ENCODE measurements around the gene SDC4. TPM values are rescaled to one million over a fixed set of nuclear protein-coding genes. Genes with fewer than 3 reads are reported as not detected.

Gene SDC4
- total and polyA plus RNA-seq, 10 donors, result 10.4 to 56.1 (median 29.6) TPM

DNA sequence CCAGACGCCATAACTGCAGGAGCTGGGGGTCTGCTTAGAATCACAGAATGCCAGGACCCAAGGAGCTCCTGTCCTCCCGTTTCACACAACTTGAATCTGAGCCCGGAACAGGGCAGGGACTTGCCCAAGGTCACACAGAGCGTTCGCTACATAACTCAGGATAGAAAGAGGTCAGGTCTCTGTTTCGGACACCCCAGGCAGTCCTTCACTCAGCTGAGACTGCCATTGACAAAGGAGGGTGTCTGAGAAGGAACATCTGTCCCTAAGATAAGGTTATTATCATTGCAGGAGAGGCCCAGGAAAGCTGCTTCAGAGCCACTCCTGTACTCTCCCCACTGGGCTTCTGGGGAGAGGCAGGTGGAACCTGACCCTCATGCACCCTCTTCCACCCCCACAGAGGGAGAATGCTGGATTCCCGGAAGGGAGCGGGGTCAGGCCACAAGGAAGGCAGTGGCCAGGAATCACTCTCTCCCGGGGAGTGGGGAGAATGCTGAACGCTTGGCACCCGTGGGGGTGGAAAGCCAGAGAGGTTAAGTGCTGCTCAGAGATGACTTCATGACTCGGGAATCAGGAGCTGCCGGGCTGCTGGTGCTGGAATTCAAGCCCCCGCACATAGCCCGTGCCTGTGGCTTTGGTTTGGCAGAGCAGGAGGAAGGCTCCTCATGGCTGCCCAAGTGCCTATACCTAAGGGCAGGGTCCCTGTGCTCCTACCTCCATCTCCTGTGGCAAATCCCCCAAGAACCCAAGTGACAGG, 10.7 kb downstream of the SDC4 start:
- intact Hi-C loops (cut with DNase I; ENCODE audit: low total_unique reads), result no loop called here
- no peaks in the 10 kb centered on the region for H3K27me3 ChIP-seq (replicated peaks in 1 of 7)
- peaks cover 0 to 59% (median 16%) of the 10 kb centered on the region in 6 donors for H3K4me1 ChIP-seq
- no peak for DNase-seq
- no peak for TF ChIP-seq POLR2A (IDR thresholded peaks at IDR 0.05)
- TF ChIP-seq, protein P1, sequence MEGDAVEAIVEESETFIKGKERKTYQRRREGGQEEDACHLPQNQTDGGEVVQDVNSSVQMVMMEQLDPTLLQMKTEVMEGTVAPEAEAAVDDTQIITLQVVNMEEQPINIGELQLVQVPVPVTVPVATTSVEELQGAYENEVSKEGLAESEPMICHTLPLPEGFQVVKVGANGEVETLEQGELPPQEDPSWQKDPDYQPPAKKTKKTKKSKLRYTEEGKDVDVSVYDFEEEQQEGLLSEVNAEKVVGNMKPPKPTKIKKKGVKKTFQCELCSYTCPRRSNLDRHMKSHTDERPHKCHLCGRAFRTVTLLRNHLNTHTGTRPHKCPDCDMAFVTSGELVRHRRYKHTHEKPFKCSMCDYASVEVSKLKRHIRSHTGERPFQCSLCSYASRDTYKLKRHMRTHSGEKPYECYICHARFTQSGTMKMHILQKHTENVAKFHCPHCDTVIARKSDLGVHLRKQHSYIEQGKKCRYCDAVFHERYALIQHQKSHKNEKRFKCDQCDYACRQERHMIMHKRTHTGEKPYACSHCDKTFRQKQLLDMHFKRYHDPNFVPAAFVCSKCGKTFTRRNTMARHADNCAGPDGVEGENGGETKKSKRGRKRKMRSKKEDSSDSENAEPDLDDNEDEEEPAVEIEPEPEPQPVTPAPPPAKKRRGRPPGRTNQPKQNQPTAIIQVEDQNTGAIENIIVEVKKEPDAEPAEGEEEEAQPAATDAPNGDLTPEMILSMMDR (IDR thresholded peaks at IDR 0.05 in 8 of 11, conservative IDR thresholded peaks at IDR 0.05 in 3 of 11), result no peak
- peak; percentile 77 to 81 (median 78) for TF ChIP-seq POLR2AphosphoS5 (IDR thresholded peaks at IDR 0.05)
- H3K4me3 ChIP-seq, result no peak overlapping the region
- H3K36me3 ChIP-seq, result peaks cover 0 to 35% (median 0%) of the 10 kb centered on the region in 6 donors
- no peaks in the 10 kb centered on the region for H3K9me3 ChIP-seq
- WGBS, 5 donors, result 54 to 70% (median 61%) methylated on average over 15 of the region's 15 CpGs
- H3K27ac ChIP-seq, result peak overlapping the region in 7 of 8 donors; percentile 17 to 73 (median 63)

DNA sequence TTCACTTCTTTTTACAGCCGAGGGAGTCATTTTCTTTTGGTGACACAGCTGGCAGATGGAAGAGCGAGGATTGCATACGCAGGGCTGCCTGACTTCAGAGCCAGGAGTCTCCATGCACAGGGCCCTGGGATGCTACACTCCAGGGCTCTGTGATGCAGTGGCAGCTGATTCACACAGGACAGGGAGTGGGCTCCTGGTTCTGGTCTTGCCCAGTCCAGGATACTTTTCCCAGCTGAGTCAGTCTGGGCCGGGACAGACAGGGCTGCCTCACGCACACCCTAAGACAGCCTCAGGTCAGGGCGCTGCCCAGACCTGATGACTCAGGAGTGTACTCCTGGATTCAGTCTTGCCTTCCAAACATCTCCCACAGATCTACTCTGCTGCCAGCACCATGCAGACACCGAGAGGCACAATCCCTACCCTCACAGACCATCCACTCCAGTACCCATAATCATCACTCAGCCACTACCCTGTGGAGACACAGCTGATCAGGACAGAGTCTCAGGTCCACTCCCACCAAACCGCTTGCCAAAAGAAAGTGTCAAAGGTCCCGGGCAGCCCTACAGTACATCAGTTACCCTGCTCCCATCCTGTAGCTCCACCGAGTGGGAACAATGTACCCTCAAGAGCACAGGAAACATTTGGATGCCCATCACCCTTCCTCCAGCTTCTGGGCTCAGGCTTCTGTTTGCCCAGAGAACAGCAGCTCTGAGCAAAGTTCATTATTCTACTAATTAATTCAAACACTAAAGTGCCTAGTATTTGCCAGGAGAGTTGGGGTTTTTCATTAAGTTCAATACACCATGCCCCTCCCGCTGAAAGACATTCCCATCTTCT, 11.5 kb downstream of the SDC4 start:
- Histone ChIP-seq H3K4me3 (no peak overlapping the region), H3K4me1 (peaks cover 0 to 51% (median 16%) of the 10 kb centered on the region in 6 donors), H3K27me3 (replicated peaks in 1 of 7) (no peaks in the 10 kb centered on the region), H3K27ac (peak overlapping the region in 7 of 8 donors; percentile 5 to 73 (median 63)), H3K9me3 (no peaks in the 10 kb centered on the region), H3K36me3 (peaks cover 0 to 42% (median 0%) of the 10 kb centered on the region in 6 donors)
- WGBS, 5 donors, result 63 to 91% (median 82%) methylated on average over 8 to 11 of the region's 11 CpGs
- intact Hi-C loops (cut with DNase I; ENCODE audit: low total_unique reads), result no loop called here
- DNase-seq, result no peak
- TF ChIP-seq POLR2AphosphoS5 (IDR thresholded peaks at IDR 0.05) (no peak), POLR2A (IDR thresholded peaks at IDR 0.05) (no peak)
- TF ChIP-seq, protein P1 (IDR thresholded peaks at IDR 0.05 in 8 of 11, conservative IDR thresholded peaks at IDR 0.05 in 3 of 11), result no peak

DNA sequence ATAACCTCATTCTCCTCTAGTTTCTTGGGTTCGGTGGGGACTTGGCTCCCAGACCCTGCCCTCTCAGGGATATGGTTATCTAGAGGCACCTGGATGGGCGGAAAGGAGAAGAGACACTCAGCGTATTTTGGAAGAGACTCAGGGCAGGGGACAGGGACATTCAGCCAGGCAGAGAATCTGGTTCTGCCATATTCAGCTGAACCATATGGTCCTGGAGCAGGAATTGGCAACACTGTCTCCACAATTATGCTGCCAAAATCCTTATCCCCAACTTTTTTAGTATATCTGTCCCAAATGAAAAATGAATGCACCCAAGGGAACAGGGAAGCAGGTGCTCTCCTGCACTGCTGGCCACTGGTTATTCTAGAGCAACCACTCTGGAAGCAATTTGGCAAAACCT, 17.7 kb downstream of the SDC4 start:
- WGBS, 5 donors, result 90 to 100% (median 97%) methylated on average over 3 of the region's 3 CpGs
- H3K4me3 ChIP-seq, result no peak overlapping the region

More for the DNA sequence above, 17.7 kb downstream of the SDC4 start:
- Histone ChIP-seq H3K9me3 (no peaks in the 10 kb centered on the region), H3K27ac (no peak overlapping the region), H3K4me1 (no peaks in the 10 kb centered on the region), H3K27me3 (replicated peaks in 1 of 7) (no peaks in the 10 kb centered on the region), H3K36me3 (peaks cover 0 to 76% (median 2%) of the 10 kb centered on the region in 6 donors)
- DNase-seq, result no peak
- TF ChIP-seq, protein P1 (IDR thresholded peaks at IDR 0.05 in 8 of 11, conservative IDR thresholded peaks at IDR 0.05 in 3 of 11), result no peak
- TF ChIP-seq POLR2A (IDR thresholded peaks at IDR 0.05), result no peak
- no peak for TF ChIP-seq POLR2AphosphoS5 (IDR thresholded peaks at IDR 0.05)
- intact Hi-C loops (cut with DNase I; ENCODE audit: low total_unique reads), result no loop called here

All from spleen (tissue), 11 donors.